ENCODE measurements around the gene KLHL15. TPM values are rescaled to one million over a fixed set of nuclear protein-coding genes. Genes with fewer than 3 reads are reported as not detected.
"Not testable (repeated sequence)": the region's sequence is repeated elsewhere in the genome, so short reads cannot be mapped to it uniquely, and the experiment has no call there.

KLHL15 gene
- polyA plus RNA-seq, 3 donors: 3.2 to 24.4 (median 3.9) TPM

GRCh38 chrX:24054182-24055042, 27.4 kb upstream of the KLHL15 start, which contains the start of gene EIF2S3:
Gene EIF2S3, plus strand, starts transcription at chrX:24054956. Its CDS starts 13 bp downstream, at chrX:24054969.
- H3K79me2 ChIP-seq (ENCODE audit: insufficient read depth, low read length): peaks cover 9% of the 10 kb centered on the region
- Mint-ChIP-seq H3K27ac (peak within 1 kb of the TSS in 6 of 7 donors; percentile 99), H3K4me1 (peaks cover 5% of the 10 kb centered on the region), H3K36me3 (peaks cover 9 to 23% of the 10 kb centered on the region in 2 donors), H3K27me3 (ENCODE audit: low read depth in 3 of 3) (peaks cover 0 to 26% (median 0%) of the 10 kb centered on the region in 3 donors), H3K4me3 (peak within 1 kb of the TSS; percentile 89 to 97), H3K9me3 (peaks cover 0 to 14% (median 0%) of the 10 kb centered on the region in 7 donors)
- peak within 1 kb of the TSS; percentile 80 for H2AFZ ChIP-seq (ENCODE audit: insufficient read depth, low read depth, low read length, poor library complexity, severe bottlenecking)
- intact Hi-C loops (cut with micrococcal nuclease): loop anchor here (2.0 to 10.0 kb wide), 5 partner anchors 30 to 260 kb away; partner anchors contain the start of genes APOO (in 1 of the 2) and CXorf58 (in 1 of the 2)
- peaks cover 34% of the 10 kb centered on the region for H4K20me1 ChIP-seq (ENCODE audit: insufficient read depth, low read length)
- H3K27ac ChIP-seq (ENCODE audit: low read depth in 1 of 2, low read length in 2 of 2): peak within 1 kb of the TSS in 1 of 2 donors; percentile 94
- peak; percentile 54 for TF ChIP-seq CTCF (IDR thresholded peaks at IDR 0.05)
- DNase-seq: peak; percentile 81 to 94 (median 90)
- H3K4me3 ChIP-seq (replicated peaks in 1 of 3; ENCODE audit: low read depth in 2 of 3, low read length in 3 of 3): peak within 1 kb of the TSS in 2 of 3 experiments; percentile 61 to 85
- 0% methylated on average over 14 of the region's 57 CpGs for WGBS (ENCODE audit: insufficient coverage)
- peaks cover 0 to 9% of the 10 kb centered on the region in 2 donors for H3K27me3 ChIP-seq (ENCODE audit: control insufficient read depth in 2 of 2, insufficient read depth in 2 of 2, low read length in 2 of 2)
- no peaks in the 10 kb centered on the region for H3K9me3 ChIP-seq (replicated peaks in 1 of 2; ENCODE audit: control insufficient read depth in 1 of 2, insufficient read depth in 1 of 2, low read length in 2 of 2)
- H3K9ac ChIP-seq (ENCODE audit: insufficient read depth, low read length, poor library complexity, severe bottlenecking): peak within 1 kb of the TSS; percentile 83
- peaks cover 7 to 9% of the 10 kb centered on the region in 2 donors for H3K4me1 ChIP-seq (ENCODE audit: control insufficient read depth in 1 of 2, insufficient read depth in 2 of 2, low read length in 2 of 2)
- peak within 1 kb of the TSS; percentile 81 for H3K4me2 ChIP-seq (replicated peaks; ENCODE audit: extremely low read depth, low read length, poor library complexity, severe bottlenecking)
- peaks cover 7 to 22% of the 10 kb centered on the region in 2 donors for H3K36me3 ChIP-seq (replicated peaks in 1 of 2; ENCODE audit: control insufficient read depth in 1 of 2, insufficient read depth in 2 of 2, low read length in 2 of 2)

- H4K20me1 ChIP-seq (ENCODE audit: insufficient read depth, low read length); H3K9ac ChIP-seq (ENCODE audit: insufficient read depth, low read length, poor library complexity, severe bottlenecking); H3K27me3 ChIP-seq (ENCODE audit: control insufficient read depth in 2 of 2, insufficient read depth in 2 of 2, low read length in 2 of 2); H3K79me2 ChIP-seq (ENCODE audit: insufficient read depth, low read length); H3K36me3 Mint-ChIP-seq; H3K4me2 ChIP-seq (replicated peaks; ENCODE audit: extremely low read depth, low read length, poor library complexity, severe bottlenecking); H3K4me1 ChIP-seq (ENCODE audit: control insufficient read depth in 1 of 2, insufficient read depth in 2 of 2, low read length in 2 of 2); DNase-seq; H3K4me1 Mint-ChIP-seq; H2AFZ ChIP-seq (ENCODE audit: insufficient read depth, low read depth, low read length, poor library complexity, severe bottlenecking); H3K27ac ChIP-seq (ENCODE audit: low read depth in 1 of 2, low read length in 2 of 2); H3K36me3 ChIP-seq (replicated peaks in 1 of 2; ENCODE audit: control insufficient read depth in 1 of 2, insufficient read depth in 2 of 2, low read length in 2 of 2); H3K9me3 ChIP-seq (replicated peaks in 1 of 2; ENCODE audit: control insufficient read depth in 1 of 2, insufficient read depth in 1 of 2, low read length in 2 of 2); H3K4me3 ChIP-seq (replicated peaks in 1 of 3; ENCODE audit: low read depth in 2 of 3, low read length in 3 of 3): not testable (repeated sequence)
- Mint-ChIP-seq H3K9me3 (peaks cover 0 to 29% (median 4%) of the 10 kb centered on the region in 7 donors), H3K27me3 (ENCODE audit: low read depth in 3 of 3) (peaks cover 0 to 50% (median 0%) of the 10 kb centered on the region in 3 donors), H3K27ac (peak overlapping the region in 1 of 7 donors; percentile 45), H3K4me3 (peak overlapping the region in 1 of 2 donors; percentile 45)
- WGBS (ENCODE audit: insufficient coverage): 89% methylated on average over 7 of the region's 26 CpGs
- intact Hi-C loops (cut with micrococcal nuclease): loop anchor here (10.0 kb wide), 3 partner anchors 136 to 256 kb away; partner anchors contain the start of genes APOO (in 1 of the 2) and CXorf58 (in 1 of the 2)
Measured at GRCh38 chrX:24050522-24051318, 23.7 kb upstream of the KLHL15 start.

GRCh38 chrX:24049643-24050042, 22.7 kb upstream of the KLHL15 start:
- not testable (repeated sequence) for H3K4me1 ChIP-seq (ENCODE audit: control insufficient read depth in 1 of 2, insufficient read depth in 2 of 2, low read length in 2 of 2); H3K4me2 ChIP-seq (replicated peaks; ENCODE audit: extremely low read depth, low read length, poor library complexity, severe bottlenecking); H3K9ac ChIP-seq (ENCODE audit: insufficient read depth, low read length, poor library complexity, severe bottlenecking); H3K27ac ChIP-seq (ENCODE audit: low read depth in 1 of 2, low read length in 2 of 2); H3K36me3 ChIP-seq (replicated peaks in 1 of 2; ENCODE audit: control insufficient read depth in 1 of 2, insufficient read depth in 2 of 2, low read length in 2 of 2); H3K27me3 ChIP-seq (ENCODE audit: control insufficient read depth in 2 of 2, insufficient read depth in 2 of 2, low read length in 2 of 2); H2AFZ ChIP-seq (ENCODE audit: insufficient read depth, low read depth, low read length, poor library complexity, severe bottlenecking); H3K4me1 Mint-ChIP-seq; H3K79me2 ChIP-seq (ENCODE audit: insufficient read depth, low read length); H4K20me1 ChIP-seq (ENCODE audit: insufficient read depth, low read length); H3K9me3 ChIP-seq (replicated peaks in 1 of 2; ENCODE audit: control insufficient read depth in 1 of 2, insufficient read depth in 1 of 2, low read length in 2 of 2); H3K36me3 Mint-ChIP-seq; H3K4me3 Mint-ChIP-seq; DNase-seq; H3K4me3 ChIP-seq (replicated peaks in 1 of 3; ENCODE audit: low read depth in 2 of 3, low read length in 3 of 3); H3K27ac Mint-ChIP-seq
- 100% methylated on average over 2 of the region's 24 CpGs for WGBS (ENCODE audit: insufficient coverage)
- peaks cover 0 to 54% (median 0%) of the 10 kb centered on the region in 3 donors for H3K27me3 Mint-ChIP-seq (ENCODE audit: low read depth in 3 of 3)
- peaks cover 0 to 32% (median 4%) of the 10 kb centered on the region in 7 donors for H3K9me3 Mint-ChIP-seq
- intact Hi-C loops (cut with micrococcal nuclease): loop anchor here (10.0 kb wide), 3 partner anchors 135 to 255 kb away; partner anchors contain the start of genes APOO (in 1 of the 2) and CXorf58 (in 1 of the 2)
